Measurements from ENCODE around the gene ANKRD63.

ANKRD63 gene

GRCh38 chr15:40281057-40281800 lies 1.6 kb downstream of the ANKRD63 start:
- no peak for ATAC-seq
- TF ChIP-seq OSR1 (CRISPR knock-in tag; IDR thresholded peaks at IDR 0.05) (no peak), ZNF8 (CRISPR knock-in tag; IDR thresholded peaks at IDR 0.05) (no peak), TOX (CRISPR knock-in tag; IDR thresholded peaks at IDR 0.05; ENCODE audit: borderline replicate concordance) (no peak), BACH2 (CRISPR knock-in tag; IDR thresholded peaks at IDR 0.05; ENCODE audit: borderline replicate concordance) (no peak), PATZ1 (CRISPR knock-in tag; IDR thresholded peaks at IDR 0.05; ENCODE audit: borderline replicate concordance) (no peak), TSHZ2 (CRISPR knock-in tag; IDR thresholded peaks at IDR 0.05) (no peak), ZNF565 (CRISPR knock-in tag; conservative IDR thresholded peaks at IDR 0.05; ENCODE audit: low read depth) (no peak), CSRNP3 (CRISPR knock-in tag; IDR thresholded peaks at IDR 0.05) (no peak), ESRRG (CRISPR knock-in tag; IDR thresholded peaks at IDR 0.05) (no peak), ISL1 (CRISPR knock-in tag; IDR thresholded peaks at IDR 0.05) (no peak), TCF4 (CRISPR knock-in tag; IDR thresholded peaks at IDR 0.05; ENCODE audit: borderline replicate concordance) (no peak), CREB5 (CRISPR knock-in tag; IDR thresholded peaks at IDR 0.05; ENCODE audit: low read depth) (no peak), ZC3H10 (CRISPR knock-in tag; IDR thresholded peaks at IDR 0.05) (no peak)

GRCh38 chr15:40280260-40281056 lies 2.4 kb downstream of the ANKRD63 start:
- TF ChIP-seq POU6F1 (CRISPR knock-in tag; IDR thresholded peaks at IDR 0.05; ENCODE audit: borderline replicate concordance, low read depth) (no peak), ARNTL (CRISPR knock-in tag; IDR thresholded peaks at IDR 0.05; ENCODE audit: borderline replicate concordance, low read depth) (no peak), BACH2 (CRISPR knock-in tag; IDR thresholded peaks at IDR 0.05; ENCODE audit: borderline replicate concordance) (no peak), ZFP3 (CRISPR knock-in tag; IDR thresholded peaks at IDR 0.05) (no peak), ISL1 (CRISPR knock-in tag; IDR thresholded peaks at IDR 0.05) (no peak), TOX (CRISPR knock-in tag; IDR thresholded peaks at IDR 0.05; ENCODE audit: borderline replicate concordance) (no peak)
- no peak for ATAC-seq

GRCh38 chr15:40279437-40280141 lies 3.3 kb downstream of the ANKRD63 start:
- peak; percentile 82 for ATAC-seq
- TF ChIP-seq ARNTL (CRISPR knock-in tag; IDR thresholded peaks at IDR 0.05; ENCODE audit: borderline replicate concordance, low read depth), result no peak
- no peak for TF ChIP-seq PATZ1 (CRISPR knock-in tag; IDR thresholded peaks at IDR 0.05; ENCODE audit: borderline replicate concordance)
- TF ChIP-seq ISL1 (CRISPR knock-in tag; IDR thresholded peaks at IDR 0.05), result no peak
- TF ChIP-seq GLIS3 (CRISPR knock-in tag; IDR thresholded peaks at IDR 0.05), result no peak
- TF ChIP-seq CSDC2 (CRISPR knock-in tag; IDR thresholded peaks at IDR 0.05), result no peak
- TF ChIP-seq SNAI2 (CRISPR knock-in tag; IDR thresholded peaks at IDR 0.05), result no peak
- no peak for TF ChIP-seq ZFP3 (CRISPR knock-in tag; IDR thresholded peaks at IDR 0.05)
- TF ChIP-seq TOX (CRISPR knock-in tag; IDR thresholded peaks at IDR 0.05; ENCODE audit: borderline replicate concordance), result no peak
- no peak for TF ChIP-seq ESRRG (CRISPR knock-in tag; IDR thresholded peaks at IDR 0.05)
- TF ChIP-seq PPARA (CRISPR knock-in tag; IDR thresholded peaks at IDR 0.05; ENCODE audit: borderline replicate concordance), result no peak
- TF ChIP-seq CSRNP3 (CRISPR knock-in tag; IDR thresholded peaks at IDR 0.05), result no peak

All from SK-N-SH treated with all-trans-retinoic acid at 6 μM for 48 hours (cell line).